GM18858 (cell line): Measurements from ENCODE around the gene TDRD12.

ENCODE experiments used
- ATAC-seq: cut with Tn5 transposase; IDR thresholded peaks from one replicate; pipeline ENCODE4 v1.9.1; 2021; ENCODE audit not compliant: unreplicated experiment

Gene TDRD12

DNA sequence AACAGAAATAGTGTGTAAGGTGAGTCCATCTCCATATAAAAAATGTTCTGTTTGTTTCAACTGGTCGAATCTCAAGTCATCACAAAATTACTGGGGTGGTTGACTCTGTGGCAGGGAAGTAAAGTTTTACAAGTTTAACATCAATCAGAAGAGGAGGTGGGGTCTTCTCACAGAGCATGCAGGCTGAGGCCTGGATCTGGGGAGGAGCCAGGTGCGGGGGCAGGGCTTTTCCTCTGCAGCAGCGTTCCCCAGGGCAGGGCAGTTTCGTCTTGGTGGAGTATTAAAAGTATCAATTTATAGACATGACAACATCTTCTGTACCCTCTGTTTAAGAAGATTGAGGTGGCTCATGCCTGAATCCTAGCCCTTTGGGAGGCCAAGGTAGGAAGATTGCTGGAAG, 81.2 kb downstream of the TDRD12 start:
- no peak for ATAC-seq

DNA sequence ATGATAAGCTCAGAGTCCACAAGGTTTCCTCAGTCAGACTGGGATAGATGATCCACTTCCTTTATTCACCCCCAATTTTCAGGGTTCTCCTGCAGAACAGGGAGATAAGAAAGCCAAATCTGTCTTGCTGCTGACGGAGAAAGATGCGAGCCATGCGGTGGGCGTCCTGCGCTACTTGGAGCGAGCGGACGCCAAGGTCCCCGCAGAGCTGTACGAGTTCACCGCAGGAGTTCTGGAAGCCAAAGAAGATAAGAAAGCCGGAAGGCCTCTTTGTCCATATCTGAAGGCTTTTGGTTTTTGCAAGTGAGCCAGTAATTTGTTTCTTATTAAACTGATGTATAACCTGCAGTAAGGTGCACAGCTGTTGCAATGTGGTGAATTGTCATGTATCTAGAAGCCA, 83.3 kb downstream of the TDRD12 start:
- no peak for ATAC-seq

DNA sequence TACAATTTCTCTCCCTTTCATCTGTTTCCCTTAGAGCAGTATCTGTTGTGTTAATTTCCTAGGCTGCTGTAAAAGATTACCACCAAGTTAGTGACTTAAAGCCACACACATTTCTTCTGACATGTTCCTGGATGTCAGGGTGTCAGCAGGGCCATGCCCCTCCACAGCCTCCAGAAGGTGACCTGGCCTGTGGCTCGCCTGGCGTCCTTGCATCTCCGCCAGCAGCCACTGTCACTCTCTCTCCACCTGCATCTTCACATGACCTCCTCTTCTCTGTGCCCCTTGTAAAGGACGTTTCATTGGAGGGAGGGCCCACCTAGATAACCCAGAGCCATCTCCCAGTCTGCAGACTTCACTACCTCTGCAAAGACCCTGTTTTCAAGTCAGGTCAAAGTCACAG, 88.7 kb downstream of the TDRD12 start:
- no peak for ATAC-seq

DNA sequence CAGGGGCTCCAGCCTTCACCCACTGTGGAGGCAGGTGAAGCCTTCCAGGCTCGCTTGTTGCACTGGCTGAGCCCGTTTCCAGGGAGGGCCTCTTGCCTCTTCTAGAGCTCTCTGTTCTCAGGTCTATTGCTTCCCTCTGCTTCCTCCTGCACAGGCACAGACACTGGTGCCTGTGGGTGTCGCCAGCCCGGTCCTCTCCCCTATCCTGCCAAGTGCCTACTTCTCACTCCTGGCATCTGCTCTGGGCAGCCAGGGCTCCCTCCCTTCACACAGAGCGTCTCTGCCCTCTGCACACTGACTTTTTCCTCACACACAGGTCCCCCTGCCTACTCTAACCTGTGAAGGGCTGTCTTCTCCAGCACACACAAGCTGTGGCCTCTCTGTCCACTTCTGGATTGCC, 89.7 kb downstream of the TDRD12 start:
- ATAC-seq = no peak

DNA sequence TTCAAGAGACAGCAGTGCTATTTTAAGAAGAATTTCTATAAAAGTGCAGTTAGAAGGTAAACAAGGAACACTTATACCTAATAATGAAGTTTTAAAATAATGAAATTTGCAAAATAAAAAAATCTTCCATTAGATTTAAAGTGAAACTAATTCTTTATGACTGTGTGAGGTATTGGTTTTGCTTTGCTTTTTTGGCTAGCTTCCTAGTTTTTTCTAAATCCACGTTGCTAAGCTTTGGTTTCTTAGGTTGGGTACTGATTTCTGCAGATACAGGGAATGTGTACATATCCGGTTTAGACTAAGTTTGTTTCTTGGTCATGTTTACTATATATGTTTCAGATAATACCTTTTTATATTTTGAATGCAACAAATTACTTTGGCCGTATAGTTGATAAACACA, 90.2 kb downstream of the TDRD12 start:
- no peak for ATAC-seq

DNA sequence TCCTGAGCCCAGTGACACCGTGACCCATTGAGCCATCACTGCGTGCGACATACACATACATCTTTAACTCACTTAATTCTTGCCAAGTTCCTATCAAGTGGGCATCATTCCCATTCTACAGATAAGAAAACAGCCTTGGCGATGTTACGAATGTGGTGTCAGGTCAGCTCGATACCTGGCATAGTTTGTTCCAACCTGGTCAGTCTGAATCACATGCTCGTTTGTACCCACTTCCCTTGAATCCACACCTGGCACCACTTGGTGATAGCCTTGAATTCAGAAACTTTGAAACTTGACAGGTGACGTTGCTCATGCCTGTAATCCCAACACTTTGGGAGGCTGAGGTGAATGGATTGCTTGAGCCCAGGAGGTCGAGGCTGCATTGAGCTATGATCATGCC, 90.9 kb downstream of the TDRD12 start:
- no peak for ATAC-seq

DNA sequence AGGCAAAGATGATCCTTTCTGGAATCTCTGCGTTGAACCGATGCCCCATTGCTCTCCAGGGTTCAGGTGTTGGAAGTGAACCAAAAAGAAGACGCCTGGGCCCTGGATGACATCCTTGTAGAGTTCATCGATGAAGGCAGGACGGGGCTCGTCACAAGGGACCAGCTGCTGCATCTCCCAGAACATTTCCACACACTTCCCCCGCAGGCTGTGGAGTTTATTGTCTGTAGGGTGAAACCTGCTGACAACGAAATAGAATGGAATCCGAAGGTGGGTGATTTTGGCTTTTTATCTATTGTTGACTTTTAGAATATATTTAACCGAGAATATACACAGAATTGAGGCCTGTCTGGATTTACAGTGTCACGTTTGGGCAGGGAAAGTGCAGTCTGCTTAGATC, 91.6 kb downstream of the TDRD12 start:
- no peak for ATAC-seq

DNA sequence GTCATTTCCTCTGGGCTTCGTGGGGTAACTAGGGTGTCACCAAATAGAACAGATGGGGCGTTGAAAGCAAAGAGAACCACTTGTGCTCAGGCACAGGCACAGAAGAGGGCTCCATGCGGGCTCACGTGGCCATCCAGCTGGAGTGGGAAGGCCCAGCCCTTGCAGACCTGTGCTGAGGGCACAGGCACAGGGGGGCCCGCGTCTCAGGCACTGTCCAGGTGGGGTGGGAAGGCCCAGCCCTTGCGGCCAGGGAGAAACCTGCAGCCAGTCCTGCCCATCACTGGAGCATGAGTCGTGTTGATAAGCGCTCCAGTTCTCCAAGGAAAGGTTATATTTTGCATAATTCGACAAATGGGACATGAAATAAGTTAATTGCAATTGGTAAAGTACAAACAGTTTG, 92.5 kb downstream of the TDRD12 start:
- no peak for ATAC-seq

DNA sequence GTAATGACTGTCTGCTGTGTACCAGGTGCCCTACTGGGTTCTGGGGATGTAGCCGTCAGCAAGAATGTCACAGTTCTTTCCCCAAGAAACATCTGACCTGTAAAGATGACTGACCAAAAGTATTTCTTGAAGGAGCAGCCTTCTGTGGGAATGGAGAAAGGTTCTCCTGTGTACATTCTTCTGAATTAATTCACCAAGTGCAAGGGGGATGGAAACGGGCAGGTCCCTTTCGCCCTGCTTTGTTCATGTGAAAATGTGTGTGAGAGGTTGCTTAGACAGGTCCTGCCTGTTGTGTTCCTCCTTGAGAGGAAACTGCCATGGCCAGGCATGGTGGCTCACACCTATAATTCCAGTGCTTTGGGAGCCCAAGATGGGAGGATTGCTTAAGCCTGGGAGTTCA, 93.0 kb downstream of the TDRD12 start:
- no peak for ATAC-seq

DNA sequence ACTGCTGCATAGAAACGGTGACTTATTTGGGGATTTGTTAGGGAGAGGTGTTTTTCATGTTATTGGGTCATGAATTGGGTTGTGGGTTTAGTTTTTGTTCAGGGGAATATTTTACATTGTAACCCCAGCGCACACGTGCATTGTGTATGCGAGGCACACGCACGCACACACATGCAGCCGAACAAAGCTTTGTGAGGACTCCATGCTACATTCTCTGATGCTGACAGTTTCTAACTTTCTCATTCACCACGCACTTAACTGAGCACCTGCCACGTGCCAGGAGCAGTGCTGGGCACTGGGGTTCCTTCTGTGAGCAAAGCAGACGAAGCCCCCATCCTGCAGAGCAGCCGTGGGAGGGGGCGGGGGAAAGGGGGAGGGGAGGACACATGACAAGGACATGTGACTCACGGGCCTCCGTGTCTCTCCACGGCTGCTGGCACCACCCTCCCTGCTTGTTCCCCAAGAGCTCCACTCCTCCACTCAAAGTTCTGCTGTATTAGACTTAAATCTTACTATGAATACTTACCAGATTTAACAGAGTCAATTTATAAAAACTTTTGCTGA, 94.4 kb downstream of the TDRD12 start:
- no peak for ATAC-seq

DNA sequence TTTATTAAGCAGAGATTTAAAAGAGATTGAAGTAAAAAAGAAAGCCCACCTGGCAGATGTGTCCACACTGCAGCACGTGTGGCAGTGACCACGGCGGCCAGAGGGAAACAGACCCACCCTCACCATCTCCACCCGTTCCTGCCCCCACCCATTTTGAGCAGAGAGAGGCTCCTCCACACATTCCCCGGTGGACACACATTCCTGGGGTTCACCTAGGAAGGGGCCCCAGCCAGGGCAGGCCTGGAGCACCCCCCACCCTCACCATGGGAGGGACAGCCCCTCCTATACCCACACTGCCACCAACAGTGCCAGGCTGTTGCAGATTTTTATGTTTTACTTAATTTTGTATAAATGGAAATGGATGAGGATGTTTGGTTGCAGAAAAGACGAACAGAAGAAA, 95.1 kb downstream of the TDRD12 start:
- ATAC-seq = no peak

DNA sequence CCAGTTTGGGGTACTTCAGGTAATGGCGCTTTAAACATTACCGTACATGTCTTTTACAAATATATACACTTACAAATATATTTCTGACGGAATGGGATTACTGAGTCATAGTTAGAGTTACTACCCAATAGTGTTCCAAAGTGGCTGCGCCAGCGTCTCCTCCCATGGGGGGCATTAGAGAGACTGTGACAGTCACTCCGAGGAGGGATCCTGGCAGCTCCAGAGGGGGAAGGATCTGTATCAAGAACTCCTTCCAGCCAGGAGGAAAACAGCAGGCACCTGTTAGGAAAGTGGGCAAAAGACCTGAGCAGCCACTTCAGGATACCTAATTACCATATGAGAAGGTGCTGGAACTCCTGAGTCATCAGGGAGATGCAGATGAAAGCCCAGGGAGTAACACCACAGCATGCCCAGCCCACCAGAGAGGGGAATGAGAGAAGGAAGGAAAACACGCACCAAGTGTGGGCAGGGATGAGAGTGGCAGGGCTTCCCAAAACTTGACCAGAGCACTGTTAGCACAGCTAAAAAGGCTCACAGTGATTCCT, 97.1 kb downstream of the TDRD12 start:
- no peak for ATAC-seq

DNA sequence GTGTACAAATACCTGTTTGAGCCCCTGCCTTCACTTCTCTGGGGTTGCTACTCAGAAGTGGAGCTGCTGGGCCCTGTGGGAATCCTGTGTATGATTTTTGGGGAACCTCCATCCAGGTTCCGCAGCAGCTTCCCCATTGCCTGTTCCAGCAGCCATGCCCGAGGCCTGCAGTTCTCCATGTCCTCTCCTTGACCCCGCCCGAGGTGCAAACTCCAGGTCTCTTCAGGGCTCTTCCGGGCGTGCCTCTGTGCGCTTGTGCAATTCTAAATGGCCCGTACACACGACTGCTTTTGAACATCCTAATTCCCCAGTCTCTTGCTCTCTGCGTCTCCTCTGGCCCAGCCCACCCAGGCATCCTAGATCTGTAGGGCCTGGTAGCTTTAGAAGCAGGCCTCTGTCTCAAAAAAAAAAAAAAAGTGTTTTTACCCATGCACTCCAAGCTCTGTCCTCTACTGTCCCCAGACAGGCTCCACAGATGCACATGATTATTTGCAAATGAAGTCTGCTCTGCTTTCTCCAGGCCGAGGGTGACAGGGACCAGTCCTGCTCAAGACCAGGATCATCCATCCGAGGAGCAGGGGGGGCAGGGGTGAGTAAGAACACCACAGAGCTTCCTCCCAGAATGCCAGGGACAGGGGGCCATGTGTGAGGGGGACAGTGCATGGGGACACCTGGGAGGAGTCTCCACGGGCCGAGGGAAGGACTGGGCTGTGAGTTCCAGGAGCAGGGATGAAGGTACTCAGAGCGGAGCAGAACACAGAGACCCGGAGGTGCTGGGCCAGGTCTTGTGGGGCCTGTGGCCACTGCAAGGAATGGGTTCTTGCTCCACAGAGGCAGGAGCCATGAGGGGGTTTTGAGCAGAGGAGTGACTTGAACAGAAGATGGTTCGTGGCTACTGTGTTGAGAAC, 98.3 kb downstream of the TDRD12 start:
- no peak for ATAC-seq

DNA sequence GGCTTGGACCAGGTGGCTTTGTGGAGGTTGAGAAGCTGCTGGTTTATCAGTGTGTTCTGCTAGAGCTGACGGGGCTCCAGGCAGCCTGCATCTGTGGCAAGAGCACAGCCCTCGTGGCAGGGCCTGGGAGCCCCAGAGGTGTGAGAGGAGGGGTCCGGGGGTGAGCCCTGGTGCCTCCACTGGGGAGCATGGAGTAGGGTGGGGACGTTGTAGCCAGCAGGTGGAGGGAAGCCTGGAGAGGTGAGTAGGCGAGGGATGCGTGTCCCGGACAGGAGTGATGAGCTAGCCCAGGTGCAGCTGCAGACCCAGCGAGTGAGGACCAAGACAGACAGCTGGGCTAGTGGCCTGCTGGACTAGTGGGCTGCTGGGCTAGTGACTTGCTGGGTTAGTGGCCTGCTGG, 99.0 kb downstream of the TDRD12 start:
- no peak for ATAC-seq

DNA sequence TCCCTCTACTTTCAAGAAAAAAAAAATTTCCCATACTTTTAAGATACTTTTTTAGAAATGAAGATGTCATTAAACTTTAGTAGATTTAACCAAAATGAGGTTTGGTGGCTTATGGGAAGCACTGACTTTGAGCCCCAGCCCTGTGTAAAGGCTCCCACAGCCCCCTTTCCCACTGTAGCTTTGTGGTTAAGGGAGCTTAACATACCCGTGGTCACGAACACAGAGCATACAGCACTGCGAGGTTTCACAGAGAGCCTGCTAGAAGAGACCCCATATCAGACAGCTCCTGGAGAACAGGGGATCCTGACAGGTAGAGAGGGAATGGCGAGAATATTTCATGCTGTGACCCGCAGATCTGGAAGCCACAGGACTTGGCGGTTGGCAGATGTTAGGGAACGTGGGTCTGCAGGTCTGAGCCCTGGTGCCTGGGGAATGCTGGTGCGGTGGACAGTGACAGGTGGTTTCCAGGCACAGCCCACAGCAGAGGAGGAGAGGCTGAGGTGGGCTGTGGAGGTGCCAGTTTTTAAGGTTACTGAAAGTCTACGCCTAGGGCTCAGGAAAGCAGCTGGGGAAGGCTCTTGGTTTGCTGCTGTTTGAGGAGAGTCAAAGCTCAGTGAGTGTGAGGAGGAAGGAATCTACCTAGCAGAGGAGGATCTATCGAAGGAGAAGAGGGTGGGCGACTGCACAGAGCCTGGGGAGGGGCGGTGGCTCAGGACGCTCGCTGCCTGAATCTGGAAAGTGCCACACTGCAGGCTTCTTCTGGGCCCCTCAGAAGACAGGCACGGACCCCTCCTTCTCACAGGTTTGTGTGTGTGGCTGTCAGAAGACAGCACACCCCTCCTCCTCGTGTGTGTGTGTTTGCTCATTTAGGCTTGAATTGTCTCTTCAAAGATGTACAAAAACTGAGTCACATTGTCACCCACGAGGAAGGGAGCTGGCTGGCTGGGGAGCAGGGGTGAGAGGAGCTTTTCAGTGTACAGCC, 100.1 kb downstream of the TDRD12 start:
- ATAC-seq = no peak

DNA sequence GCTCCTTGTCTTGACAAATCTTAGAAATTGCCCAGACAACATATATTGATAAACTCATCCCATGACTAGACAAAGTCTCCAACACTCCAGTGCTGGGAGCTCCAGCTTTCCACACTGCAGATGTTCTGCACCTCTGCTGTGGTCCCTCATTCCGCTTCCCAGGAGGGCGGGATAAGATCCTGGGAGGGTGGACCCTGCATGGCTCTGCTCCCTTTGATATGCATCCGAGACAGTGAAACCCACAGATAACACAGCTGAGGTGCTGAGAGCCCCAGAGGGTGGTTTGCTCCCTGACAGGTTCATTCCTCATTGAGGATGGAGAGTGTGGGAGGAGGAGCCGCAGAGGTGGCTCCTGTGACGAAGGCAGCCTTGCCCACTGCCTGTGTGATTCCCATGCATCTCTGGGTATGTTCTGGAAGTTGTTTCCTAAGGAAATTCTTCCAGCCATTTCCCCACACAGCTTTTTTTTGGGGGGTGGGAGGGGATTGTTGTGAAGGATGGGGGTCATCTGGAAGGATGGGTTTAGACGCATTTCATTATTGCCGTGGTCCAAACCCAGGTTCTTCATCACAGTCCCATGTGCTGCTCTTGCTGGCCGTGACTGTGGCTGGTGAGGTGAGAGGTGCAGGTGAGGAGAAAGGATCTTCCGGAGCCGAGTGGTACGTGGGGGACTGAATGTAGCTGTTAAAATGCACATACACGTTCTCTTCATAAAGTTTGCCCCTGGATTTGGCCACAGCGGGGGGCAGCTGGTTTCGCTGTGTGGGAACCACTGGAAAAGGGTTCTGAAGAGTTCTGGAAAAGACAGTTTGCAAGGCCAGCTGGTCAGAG, 103.6 kb downstream of the TDRD12 start:
- no peak for ATAC-seq

DNA sequence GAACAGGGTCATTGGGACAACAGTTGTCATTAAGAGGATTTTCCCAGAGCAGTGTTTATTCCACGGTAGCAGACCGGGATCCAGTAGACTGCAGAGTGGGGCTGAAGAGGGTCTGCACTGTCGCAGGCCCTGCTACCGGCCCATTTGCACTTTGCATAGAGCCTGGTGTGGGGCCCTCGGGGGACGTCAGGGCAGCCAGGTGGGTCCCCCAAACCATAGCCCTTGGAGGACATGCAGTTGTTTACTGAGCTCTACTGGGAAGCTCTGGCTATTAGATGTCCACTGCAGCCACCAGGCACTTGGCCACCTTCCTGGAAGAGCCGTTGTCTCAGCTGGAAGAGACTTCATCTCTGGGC, 104.2 kb downstream of the TDRD12 start:
- ATAC-seq = no peak

DNA sequence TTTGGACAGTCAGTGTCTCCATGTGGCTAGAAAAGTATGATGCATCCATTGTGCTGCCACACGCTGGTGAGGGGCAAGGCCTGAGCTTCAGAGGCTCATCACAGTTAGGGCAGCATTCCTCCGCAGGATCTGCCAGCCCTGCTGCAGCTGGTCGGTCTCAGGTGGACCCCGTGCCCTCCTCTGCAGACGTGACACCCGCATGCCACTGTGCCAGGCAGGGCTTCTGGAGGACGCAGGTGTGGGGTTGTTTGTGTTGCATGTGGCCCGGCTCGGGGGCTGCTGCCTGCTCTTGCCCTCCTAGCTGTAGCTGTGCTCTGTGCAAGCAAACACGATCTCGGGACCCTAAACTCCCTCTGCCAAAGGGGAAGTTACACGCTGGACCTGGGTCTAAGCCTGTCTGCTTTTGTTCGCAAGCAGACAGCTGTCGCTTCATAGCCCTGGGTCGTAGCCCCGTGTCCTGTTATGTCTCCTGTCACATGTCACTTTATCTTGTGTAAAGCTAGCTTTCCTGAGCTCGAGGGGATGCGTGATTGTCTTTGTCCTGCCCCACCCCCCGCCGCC, 104.7 kb downstream of the TDRD12 start:
- no peak for ATAC-seq

DNA sequence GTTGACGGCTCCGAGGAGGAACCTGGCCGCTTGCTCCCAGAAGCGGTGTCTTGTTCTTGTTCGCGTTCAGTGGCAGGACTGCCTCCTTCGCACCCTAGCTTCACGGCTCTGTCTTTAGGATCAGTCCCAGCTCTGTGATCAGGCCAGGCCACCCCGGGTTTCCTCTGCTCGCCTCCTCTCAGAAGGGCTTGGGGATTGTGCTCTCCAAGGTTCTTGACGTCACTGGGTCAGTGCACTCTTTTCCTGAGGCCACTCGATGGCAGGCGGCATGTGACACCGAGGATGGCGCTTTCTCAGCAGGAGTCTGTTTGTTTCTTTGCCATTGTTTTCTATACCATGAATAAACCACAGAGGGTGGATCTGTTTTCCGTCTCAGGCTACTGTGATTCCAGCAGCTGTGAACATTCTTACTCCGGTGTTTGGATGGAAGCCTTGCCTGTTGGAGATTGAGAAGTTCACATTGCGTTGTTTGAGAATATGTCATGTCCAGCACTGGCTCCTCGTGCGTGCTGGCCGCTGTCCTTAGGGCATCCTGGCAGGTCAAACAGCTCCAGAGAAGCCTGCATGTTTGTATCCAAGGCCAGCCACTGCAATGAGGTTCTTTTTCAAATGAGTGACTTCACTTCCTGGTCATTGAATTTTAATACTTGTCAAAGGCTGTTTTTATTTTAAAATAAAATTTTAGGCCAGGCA, 105.5 kb downstream of the TDRD12 start:
- no peak for ATAC-seq

DNA sequence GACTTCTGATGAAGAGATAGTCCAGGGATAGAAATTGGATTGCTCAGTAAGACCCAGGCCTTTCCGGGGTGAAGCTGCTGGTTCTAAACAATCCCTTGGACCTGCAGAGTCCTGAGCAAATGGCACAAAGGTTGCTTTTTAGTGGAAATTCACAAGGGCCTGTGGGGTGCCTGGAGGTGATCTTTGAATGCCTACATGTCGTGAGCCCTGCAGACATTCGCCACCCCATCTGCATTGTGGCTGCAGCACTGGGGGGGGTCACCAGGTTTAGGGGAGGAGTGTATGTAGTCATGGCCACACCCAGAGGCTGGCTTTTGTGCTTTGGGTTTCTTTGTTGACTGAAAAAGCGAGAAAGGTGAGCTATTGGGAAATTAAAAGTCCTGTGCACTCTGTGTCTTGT, 108.6 kb downstream of the TDRD12 start:
- ATAC-seq = no peak
